GM21423 (cell line): ENCODE data around the gene ITGA5.

Experiments used
- ATAC-seq: cut with Tn5 transposase; IDR thresholded peaks from one replicate; pipeline ENCODE4 v1.9.1; 2021; ENCODE audit warnings: mild to moderate bottlenecking, moderate library complexity; ENCODE audit not compliant: unreplicated experiment

The ITGA5 gene

GRCh38 chr12:54412786-54413185 lies 6.3 kb downstream of the ITGA5 start:
- no peak for ATAC-seq

GRCh38 chr12:54412348-54412747 lies 6.7 kb downstream of the ITGA5 start:
- no peak for ATAC-seq

- ATAC-seq: no peak
Measured at GRCh38 chr12:54411391-54412241, 7.5 kb downstream of the ITGA5 start.

- no peak for ATAC-seq
Measured at GRCh38 chr12:54409267-54409666, 9.8 kb downstream of the ITGA5 start.

- no peak for ATAC-seq
Measured at GRCh38 chr12:54407183-54407905, 11.7 kb downstream of the ITGA5 start.

- ATAC-seq: no peak
Measured at GRCh38 chr12:54405573-54405972, 13.5 kb downstream of the ITGA5 start.

- no peak for ATAC-seq
Measured at GRCh38 chr12:54405106-54405505, 14.0 kb downstream of the ITGA5 start.

- ATAC-seq: no peak
Measured at GRCh38 chr12:54404061-54405004, 14.7 kb downstream of the ITGA5 start.

GRCh38 chr12:54401119-54401518 lies 17.9 kb downstream of the ITGA5 start:
- no peak for ATAC-seq

- ATAC-seq: no peak
Measured at GRCh38 chr12:54398995-54399793, 19.9 kb downstream of the ITGA5 start.

GRCh38 chr12:54398218-54398617 lies 20.8 kb downstream of the ITGA5 start:
- no peak for ATAC-seq

- ATAC-seq: no peak
Measured at GRCh38 chr12:54397157-54397556, 21.9 kb downstream of the ITGA5 start.

- ATAC-seq: no peak
Measured at GRCh38 chr12:54395545-54395944, 23.5 kb downstream of the ITGA5 start.

- ATAC-seq: no peak
Measured at GRCh38 chr12:54394986-54395385, 24.1 kb downstream of the ITGA5 start.

- no peak for ATAC-seq
Measured at GRCh38 chr12:54394281-54394719, 24.8 kb downstream of the ITGA5 start.

GRCh38 chr12:54393743-54394142 lies 25.3 kb downstream of the ITGA5 start:
- ATAC-seq: no peak

- no peak for ATAC-seq
Measured at GRCh38 chr12:54393207-54393609, 25.9 kb downstream of the ITGA5 start.

- ATAC-seq: no peak
Measured at GRCh38 chr12:54392485-54393206, 26.4 kb downstream of the ITGA5 start.
